ENCODE results near the gene PPM1H.
"Not testable (repeated sequence)": the region's sequence is repeated elsewhere in the genome, so short reads cannot be mapped to it uniquely, and the experiment has no call there.

PPM1H gene

GRCh38 chr12:62907561-62907960 is 27.4 kb downstream of the PPM1H start:
- no peak for DNase-seq

DNA sequence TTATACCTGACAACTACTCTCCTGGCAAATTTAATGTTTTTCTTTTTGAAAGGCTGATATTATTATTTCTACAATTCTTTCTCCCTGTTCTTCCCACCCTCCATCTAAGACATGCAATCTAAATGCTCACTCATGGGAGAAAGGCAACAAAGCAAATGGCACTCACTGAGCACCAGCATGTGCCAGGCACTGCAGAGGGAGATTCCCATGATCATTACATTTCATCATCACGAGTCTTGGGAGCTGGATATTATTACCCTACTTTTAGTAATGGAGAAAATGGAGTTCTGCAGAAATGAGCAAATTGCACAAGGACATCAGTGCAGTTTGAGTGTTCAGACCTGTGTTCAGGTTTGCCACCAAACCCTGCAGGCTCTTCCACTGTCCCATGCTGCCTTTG is 27.9 kb downstream of the PPM1H start:
- DNase-seq = no peak

GRCh38 chr12:62903151-62903550 is 31.8 kb downstream of the PPM1H start:
- no peak for DNase-seq

GRCh38 chr12:62900686-62901272 is 34.2 kb downstream of the PPM1H start:
- DNase-seq = no peak

GRCh38 chr12:62899568-62900390 is 35.2 kb downstream of the PPM1H start:
- no peak for DNase-seq

GRCh38 chr12:62898526-62898925 is 36.4 kb downstream of the PPM1H start:
- DNase-seq = no peak

- DNase-seq = no peak
Observed at GRCh38 chr12:62895351-62895877, 39.5 kb downstream of the PPM1H start.

DNA sequence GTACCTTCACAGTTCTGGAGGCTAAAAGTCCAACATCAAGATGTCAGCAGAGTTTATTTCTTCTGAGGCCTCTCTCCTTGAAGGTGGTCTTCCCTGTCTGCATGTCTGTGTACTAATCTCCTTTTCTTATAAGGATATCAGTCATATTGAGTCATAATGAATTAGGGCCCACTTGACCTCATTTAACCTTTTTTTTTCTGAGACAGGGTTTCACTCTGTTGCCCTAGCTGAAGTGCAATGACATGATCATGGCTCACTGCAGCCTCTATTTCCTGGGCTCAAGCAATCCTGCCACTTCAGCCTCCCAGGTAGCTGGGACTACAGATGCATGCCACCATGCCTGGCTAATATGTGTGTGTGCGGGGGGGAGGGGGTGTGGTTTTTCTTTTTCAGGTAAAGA is 41.7 kb downstream of the PPM1H start:
- no peak for DNase-seq

DNA sequence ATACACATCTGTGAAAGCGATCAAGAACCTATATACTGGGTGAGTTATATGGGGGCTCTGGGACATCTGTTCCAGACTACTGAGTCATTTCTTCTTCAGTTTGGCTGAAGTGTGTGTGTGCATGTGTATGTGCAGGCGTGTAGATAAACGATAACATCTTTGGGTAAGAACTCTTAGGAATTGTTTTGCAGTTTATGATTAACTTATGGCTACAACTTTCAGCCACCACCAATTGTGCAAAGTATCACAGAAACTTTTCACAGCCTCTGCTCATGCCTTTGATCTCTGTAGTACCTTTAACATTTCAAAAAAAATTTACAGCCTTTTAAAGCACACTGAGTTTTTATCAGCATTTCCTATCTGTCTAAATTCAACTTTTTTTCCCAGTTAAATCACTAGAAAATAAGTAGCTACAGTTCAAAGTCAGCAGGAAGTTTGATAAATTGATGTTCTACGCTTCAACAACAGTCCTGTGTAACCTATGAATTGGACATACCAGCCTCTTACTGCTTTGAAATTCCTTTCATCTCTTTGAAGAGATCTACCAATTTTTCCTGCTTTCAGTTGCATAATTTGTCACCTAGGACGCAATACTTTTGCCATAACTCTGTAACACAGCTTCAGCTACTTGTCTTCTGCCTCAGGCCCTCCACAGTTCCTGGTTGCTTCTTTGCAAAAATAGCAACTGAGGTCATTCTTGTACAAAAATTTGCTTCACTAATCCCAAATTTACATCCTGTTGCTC is 43.0 kb downstream of the PPM1H start:
- no peak for DNase-seq

- no peak for DNase-seq
Observed at GRCh38 chr12:62888454-62889110, 46.4 kb downstream of the PPM1H start.

DNA sequence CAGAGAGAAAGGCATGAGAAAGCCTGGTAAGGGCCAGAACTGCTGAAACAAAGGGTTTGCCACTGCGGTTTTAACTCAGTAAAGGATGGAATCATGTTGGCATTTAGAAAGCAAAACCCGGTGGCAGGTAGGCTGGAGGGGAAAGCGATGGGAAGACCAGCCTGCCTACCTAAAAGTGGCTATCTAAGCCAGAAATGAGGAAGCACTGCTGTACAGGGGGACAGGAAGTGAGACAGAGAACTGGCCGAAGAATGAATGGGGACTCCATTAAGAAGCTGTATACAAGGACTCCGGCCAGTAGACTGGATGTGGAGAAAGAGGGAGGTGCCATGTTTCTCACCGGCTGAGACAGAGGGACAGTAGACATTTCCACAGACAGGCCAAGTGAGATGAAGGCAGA is 48.2 kb downstream of the PPM1H start:
- no peak for DNase-seq

DNA sequence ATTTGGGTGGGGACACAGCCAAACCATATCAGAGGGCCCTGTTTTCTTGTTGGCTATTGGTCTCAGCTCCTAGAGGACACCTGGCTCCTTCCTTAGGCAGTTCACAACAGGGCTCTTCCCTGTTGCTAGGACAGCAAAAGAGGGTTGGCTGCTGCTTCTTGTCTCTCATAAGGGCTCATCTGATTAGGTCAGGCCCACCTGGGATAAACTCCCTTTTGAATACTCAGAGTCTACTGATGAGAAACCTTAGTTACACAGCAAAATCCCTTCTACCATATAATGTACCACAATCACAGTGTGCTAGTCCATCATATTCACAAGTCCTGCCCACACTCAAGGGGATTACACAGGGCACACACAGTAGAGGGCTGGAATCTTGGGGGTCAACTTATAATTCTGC is 49.7 kb downstream of the PPM1H start:
- DNase-seq = no peak

- not testable (repeated sequence) for DNase-seq
Observed at GRCh38 chr12:62884832-62885231, 50.1 kb downstream of the PPM1H start.

- DNase-seq = no peak
Observed at GRCh38 chr12:62882696-62883095, 52.3 kb downstream of the PPM1H start.

DNA sequence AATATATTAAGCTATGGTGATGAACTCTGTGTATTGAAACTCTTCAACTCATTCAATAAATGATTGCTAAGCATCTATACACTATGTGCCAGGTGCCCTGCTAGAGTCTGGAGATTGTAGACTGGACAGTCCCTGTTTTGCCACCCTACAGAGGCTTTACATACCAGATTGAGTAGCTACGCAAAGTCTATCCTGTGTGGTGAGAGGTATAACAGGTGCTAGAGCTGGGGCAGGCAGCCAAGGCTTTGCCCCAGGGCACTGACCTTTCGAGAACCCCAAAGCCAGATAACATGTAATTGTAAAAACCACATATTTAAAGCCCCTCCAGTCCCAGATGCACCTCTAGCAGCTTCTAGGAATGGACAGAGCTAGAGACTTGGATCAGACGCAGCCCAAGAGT is 52.8 kb downstream of the PPM1H start:
- DNase-seq = no peak

DNA sequence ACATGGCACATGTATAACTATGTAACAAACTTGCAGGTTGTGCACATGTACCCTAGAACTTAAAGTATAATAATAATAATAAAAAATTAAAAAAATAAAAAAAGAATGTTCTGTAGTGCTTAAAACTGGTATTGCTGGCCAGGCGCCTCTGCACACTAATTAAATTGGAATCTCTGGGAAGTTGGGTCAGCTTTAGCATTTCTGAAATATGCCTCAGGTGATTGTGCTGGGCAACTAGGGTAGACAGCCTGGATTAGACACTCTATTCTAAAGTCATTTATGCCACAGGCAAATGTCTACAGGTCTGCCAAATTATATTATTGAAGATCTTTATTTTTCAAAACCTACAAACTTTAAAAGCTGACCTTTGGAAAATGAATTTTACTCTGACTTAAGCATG is 55.3 kb downstream of the PPM1H start:
- no peak for DNase-seq

- not testable (repeated sequence) for DNase-seq
Observed at GRCh38 chr12:62879228-62879627, 55.7 kb downstream of the PPM1H start.

DNA sequence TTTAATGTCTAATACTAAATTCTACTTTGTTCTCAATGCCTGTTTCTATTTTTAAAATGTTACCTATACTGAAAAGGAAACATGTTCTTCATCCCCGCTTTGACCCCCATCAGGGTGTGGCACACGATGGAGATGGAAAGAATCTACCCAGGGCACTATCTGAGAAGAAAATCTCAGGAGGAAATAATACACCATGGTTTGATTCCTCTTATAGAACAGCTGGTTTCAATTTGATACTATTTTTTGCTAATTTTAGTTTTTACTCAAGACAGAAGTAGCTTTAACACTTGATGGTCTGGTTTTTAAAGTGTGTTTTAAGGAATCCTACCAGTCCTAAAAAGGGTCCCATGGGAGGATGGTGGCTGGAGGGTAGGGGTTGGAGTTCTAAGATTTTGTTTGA is 56.7 kb downstream of the PPM1H start:
- DNase-seq = no peak

DNA sequence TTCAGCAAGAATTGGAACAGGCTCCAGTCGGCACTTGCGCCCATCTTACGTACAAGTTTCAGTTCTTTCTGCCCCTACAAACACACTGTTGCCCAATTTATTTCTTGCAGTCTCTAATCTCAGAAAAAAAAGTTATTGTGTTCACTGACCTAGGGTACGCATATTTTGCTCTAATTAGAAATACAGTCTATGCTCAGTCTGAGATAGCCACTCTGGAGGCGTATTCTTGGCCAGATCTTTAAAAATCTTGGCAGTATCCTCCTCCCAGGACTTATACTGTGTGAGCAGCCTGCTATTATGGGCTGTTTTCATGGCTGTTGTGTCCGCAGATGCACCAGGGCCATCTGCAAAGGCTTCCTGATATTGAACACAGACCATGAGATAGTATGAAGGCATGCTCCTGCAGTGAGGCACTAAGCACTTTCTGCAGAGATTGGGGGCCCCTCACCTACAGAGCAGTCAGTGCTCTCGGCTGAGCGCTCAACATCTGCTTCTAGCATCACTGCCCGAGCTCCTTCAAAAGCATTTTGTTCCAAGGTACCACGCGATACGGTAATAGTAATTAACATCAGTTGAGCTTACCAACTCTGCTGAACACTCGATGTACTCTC is 57.9 kb downstream of the PPM1H start:
- DNase-seq = no peak

GRCh38 chr12:62873826-62874448 is 61.0 kb downstream of the PPM1H start:
- DNase-seq = no peak

- DNase-seq = no peak
Observed at GRCh38 chr12:62873116-62873825, 61.7 kb downstream of the PPM1H start.

DNA sequence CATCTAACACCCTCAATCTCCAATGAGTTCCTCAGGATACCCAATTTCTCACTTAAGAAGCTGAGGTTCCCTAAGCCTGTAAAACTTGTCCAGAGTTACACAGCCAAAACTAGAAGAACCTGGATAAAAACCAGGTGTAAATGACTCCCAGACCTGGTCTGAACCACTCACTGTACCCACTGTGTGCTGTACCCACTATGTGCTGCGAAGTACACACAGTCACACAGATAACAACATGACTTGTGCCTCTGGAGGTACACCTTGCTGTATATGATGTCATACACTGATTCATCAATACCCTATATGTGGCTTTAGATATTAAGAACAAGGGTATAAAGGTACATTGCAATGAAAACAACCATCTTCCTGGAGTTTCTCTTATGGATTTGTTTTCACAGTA is 66.1 kb downstream of the PPM1H start:
- no peak for DNase-seq

All from SHP77 treated with DMSO at 0.1 percent for 48 hours (cell line).